Peyer's patch (tissue), 4 donors: ENCODE data around the gene APOL2.

Experiments used
- CTCF ChIP-seq, 6 experiments: fragments of 450-650 bp in 4 of 6; fragments of 200-600 bp in 2 of 6; sonication (generic) in 1 of 6; IDR thresholded peaks; one replicate each; pipeline ENCODE4 v1.5.1; 2017 to 2019; ENCODE audit warnings: antibody characterized with exemption in 6 of 6, mild to moderate bottlenecking in 3 of 6, moderate library complexity in 1 of 6
- POLR2A ChIP-seq, 2 donors: fragments of 450-650 bp; IDR thresholded peaks; one replicate each; pipeline ENCODE4 v1.5.1; 2017; ENCODE audit warnings: antibody characterized with exemption in 2 of 2, mild to moderate bottlenecking in 2 of 2, moderate library complexity in 2 of 2

DNA sequence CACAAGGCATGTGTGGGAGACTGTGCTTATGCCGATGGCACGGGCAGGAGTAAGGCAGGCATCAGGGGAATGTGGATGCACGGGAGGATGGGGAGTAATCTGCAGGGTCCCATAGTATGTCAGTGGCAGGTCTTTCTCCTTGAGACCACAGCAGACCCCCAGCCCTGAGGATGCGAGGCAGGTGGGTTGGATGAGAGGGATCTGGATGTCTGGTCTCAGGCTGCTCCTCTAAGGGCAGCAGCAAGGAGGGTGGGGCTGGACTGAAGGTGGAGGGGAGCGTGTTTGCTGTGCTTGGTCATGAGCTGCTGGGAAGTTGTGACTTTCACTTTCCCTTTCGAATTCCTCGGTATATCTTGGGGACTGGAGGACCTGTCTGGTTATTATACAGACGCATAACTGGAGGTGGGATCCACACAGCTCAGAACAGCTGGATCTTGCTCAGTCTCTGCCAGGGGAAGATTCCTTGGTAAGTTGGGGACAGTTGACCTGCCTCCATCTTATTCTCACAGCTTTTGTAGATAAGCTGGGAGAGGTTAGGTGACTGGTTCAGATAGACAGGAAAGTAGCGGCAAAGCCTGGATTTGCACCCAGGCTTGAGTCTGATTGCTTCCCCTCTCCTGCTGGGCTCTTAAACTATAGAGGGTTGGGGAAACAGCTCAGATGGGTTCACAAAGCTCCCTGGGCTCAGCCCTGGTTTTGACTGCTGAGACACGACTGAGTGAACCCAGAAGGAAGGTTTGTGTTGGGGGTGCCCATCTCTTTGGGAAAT is 13.6 kb upstream of the APOL2 start, which contains the start of gene APOL1:
- TF ChIP-seq CTCF (IDR thresholded peaks at IDR 0.05) = no peak
- peak; percentile 45 to 73 for TF ChIP-seq POLR2A (IDR thresholded peaks at IDR 0.05)
